ENCODE data around the gene MUC21.

GRCh38 chr6:30935018-30935417 is 48.5 kb upstream of the MUC21 start:
- TF ChIP-seq POLR2A (IDR thresholded peaks at IDR 0.05), result no peak
- no peak for TF ChIP-seq CTCF (IDR thresholded peaks at IDR 0.05 in 4 of 5, conservative IDR thresholded peaks at IDR 0.05 in 1 of 5)

Data from gastrocnemius medialis (tissue), 4 donors.